GM23248 (cell line): Measurements from ENCODE around the gene INHBE.

Source experiments
- EZH2 ChIP-seq: fragments of 200-600 bp; sonication (generic); IDR thresholded peaks from 2 replicates; pipeline ENCODE4 v1.6.1; 2018; ENCODE audit warnings: antibody characterized with exemption, mild to moderate bottlenecking; ENCODE audit not compliant: insufficient read depth, poor library complexity, severe bottlenecking
- EZH2phosphoT487 ChIP-seq: fragments of 200-600 bp; sonication (generic); IDR thresholded peaks from 2 replicates; pipeline ENCODE4 v1.6.1; 2018; ENCODE audit warnings: antibody characterized with exemption, moderate library complexity, mild to moderate bottlenecking, low read depth; ENCODE audit not compliant: insufficient read depth

DNA sequence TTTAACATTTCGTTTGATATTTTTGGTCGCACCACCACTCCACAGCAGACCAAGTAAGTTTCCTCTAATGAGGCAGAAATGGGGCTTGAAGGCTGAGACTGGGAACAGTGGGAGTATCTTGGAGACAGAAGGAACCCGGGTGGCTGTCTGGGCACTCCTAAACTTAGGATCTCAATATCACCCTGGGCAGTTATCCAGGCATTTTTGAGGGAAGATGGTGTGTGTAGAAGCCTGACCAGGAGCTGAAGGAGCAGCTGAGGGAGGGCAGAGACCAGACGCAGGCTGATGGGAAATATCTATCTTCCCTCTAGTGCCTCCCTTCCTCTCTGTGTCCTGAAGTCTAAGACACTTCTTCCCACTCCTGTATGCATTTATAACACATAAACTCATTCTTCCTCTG lies 43.5 kb downstream of the INHBE start:
- TF ChIP-seq EZH2 (no peak), EZH2phosphoT487 (no peak)
